Gastroesophageal sphincter (tissue), 3 donors: ENCODE results near the gene SIGLEC10.

Experiments used
- EP300 ChIP-seq: sonication (generic); formaldehyde crosslinking; IDR thresholded peaks from one replicate; pipeline ENCODE4 v1.6.1; 2017; ENCODE audit warnings: antibody characterized with exemption, mild to moderate bottlenecking
- POLR2A ChIP-seq, 2 donors: fragments of 450-650 bp; IDR thresholded peaks; one replicate each; pipeline ENCODE4 v1.6.1; 2017; ENCODE audit warnings: antibody characterized with exemption in 2 of 2, mild to moderate bottlenecking in 2 of 2, moderate library complexity in 1 of 2
- POLR2AphosphoS5 ChIP-seq: sonication (generic); formaldehyde crosslinking; IDR thresholded peaks from one replicate; pipeline ENCODE4 v1.6.1; 2017; ENCODE audit warnings: antibody characterized with exemption
- TF ChIP-seq, protein P1 (sequence below), 4 experiments: fragments of 200-600 bp in 2 of 4; fragments of 450-650 bp in 2 of 4; sonication (generic) in 1 of 4; IDR thresholded peaks; one replicate each; pipeline ENCODE4 v1.5.1; 2017 to 2019; ENCODE audit warnings: antibody characterized with exemption in 4 of 4, mild to moderate bottlenecking in 2 of 4, moderate library complexity in 2 of 4

DNA sequence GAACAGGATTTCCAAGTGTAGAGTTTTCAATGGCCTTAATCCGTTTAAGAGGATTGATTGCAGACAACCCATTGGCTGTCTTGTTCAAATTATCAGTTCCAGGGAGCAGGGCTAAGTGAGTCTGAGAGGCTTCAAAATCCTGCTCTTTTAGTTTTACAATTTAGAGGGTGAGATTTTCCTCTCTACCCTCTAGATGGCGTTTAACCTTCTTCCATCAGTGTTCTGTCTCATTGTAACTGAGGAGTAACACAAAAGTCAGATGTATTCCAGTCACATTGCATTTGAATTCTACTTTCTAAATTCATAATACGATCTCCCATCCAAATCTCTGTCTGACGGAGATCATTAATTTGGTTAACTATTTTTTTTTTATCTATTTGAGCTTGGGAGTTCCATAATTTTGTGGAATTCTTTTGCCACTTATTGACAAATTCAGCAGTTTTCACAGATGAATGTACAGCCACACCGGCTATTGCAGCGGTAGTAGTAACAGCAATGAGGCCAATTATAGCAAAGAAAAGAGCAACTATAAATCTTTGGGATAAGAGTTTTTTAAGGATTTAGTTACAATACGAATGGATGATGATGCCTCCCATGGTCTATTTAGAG is 19.2 kb downstream of the SIGLEC10 start:
- TF ChIP-seq, protein P1, sequence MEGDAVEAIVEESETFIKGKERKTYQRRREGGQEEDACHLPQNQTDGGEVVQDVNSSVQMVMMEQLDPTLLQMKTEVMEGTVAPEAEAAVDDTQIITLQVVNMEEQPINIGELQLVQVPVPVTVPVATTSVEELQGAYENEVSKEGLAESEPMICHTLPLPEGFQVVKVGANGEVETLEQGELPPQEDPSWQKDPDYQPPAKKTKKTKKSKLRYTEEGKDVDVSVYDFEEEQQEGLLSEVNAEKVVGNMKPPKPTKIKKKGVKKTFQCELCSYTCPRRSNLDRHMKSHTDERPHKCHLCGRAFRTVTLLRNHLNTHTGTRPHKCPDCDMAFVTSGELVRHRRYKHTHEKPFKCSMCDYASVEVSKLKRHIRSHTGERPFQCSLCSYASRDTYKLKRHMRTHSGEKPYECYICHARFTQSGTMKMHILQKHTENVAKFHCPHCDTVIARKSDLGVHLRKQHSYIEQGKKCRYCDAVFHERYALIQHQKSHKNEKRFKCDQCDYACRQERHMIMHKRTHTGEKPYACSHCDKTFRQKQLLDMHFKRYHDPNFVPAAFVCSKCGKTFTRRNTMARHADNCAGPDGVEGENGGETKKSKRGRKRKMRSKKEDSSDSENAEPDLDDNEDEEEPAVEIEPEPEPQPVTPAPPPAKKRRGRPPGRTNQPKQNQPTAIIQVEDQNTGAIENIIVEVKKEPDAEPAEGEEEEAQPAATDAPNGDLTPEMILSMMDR (IDR thresholded peaks at IDR 0.05) = peak in 2 of 4 experiments; percentile 39 to 48
- TF ChIP-seq EP300 (no peak), POLR2A (IDR thresholded peaks at IDR 0.05) (no peak), POLR2AphosphoS5 (no peak)
